ENCODE data around the gene RGMA.

The RGMA gene

GRCh38 chr15:93001156-93001555 lies 87.9 kb downstream of the RGMA start:
- Histone ChIP-seq H3K27me3 (replicated peaks; ENCODE audit: control insufficient read depth, insufficient read depth, low read length, poor library complexity, severe bottlenecking) (no peaks in the 10 kb centered on the region), H3K27ac (ENCODE audit: insufficient read depth, low read length, poor library complexity, severe bottlenecking) (no peak overlapping the region), H3K36me3 (ENCODE audit: control insufficient read depth, insufficient read depth, low read length) (peaks cover 91% of the 10 kb centered on the region), H3K4me3 (ENCODE audit: insufficient read depth, low read depth, low read length, poor library complexity, severe bottlenecking) (no peak overlapping the region), H3K9me3 (ENCODE audit: control insufficient read depth, low read length) (no peaks in the 10 kb centered on the region), H3K4me1 (ENCODE audit: control insufficient read depth, insufficient read depth, low read length, poor library complexity, severe bottlenecking) (no peaks in the 10 kb centered on the region)
- no peak for DNase-seq

- Histone ChIP-seq H3K9me3 (ENCODE audit: control insufficient read depth, low read length) (no peaks in the 10 kb centered on the region), H3K4me3 (ENCODE audit: insufficient read depth, low read depth, low read length, poor library complexity, severe bottlenecking) (no peak overlapping the region), H3K27me3 (replicated peaks; ENCODE audit: control insufficient read depth, insufficient read depth, low read length, poor library complexity, severe bottlenecking) (no peaks in the 10 kb centered on the region), H3K36me3 (ENCODE audit: control insufficient read depth, insufficient read depth, low read length) (peaks cover 89% of the 10 kb centered on the region), H3K4me1 (ENCODE audit: control insufficient read depth, insufficient read depth, low read length, poor library complexity, severe bottlenecking) (no peaks in the 10 kb centered on the region), H3K27ac (ENCODE audit: insufficient read depth, low read length, poor library complexity, severe bottlenecking) (no peak overlapping the region)
- no peak for DNase-seq
Measured at GRCh38 chr15:92997821-92998220, 91.2 kb downstream of the RGMA start.

- Histone ChIP-seq H3K9me3 (ENCODE audit: control insufficient read depth, low read length) (no peaks in the 10 kb centered on the region), H3K4me1 (ENCODE audit: control insufficient read depth, insufficient read depth, low read length, poor library complexity, severe bottlenecking) (no peaks in the 10 kb centered on the region), H3K27me3 (replicated peaks; ENCODE audit: control insufficient read depth, insufficient read depth, low read length, poor library complexity, severe bottlenecking) (no peaks in the 10 kb centered on the region), H3K36me3 (ENCODE audit: control insufficient read depth, insufficient read depth, low read length) (peaks cover 87% of the 10 kb centered on the region), H3K27ac (ENCODE audit: insufficient read depth, low read length, poor library complexity, severe bottlenecking) (no peak overlapping the region), H3K4me3 (ENCODE audit: insufficient read depth, low read depth, low read length, poor library complexity, severe bottlenecking) (no peak overlapping the region)
- DNase-seq, result no peak
Measured at GRCh38 chr15:92992720-92993119, 96.3 kb downstream of the RGMA start.

- Histone ChIP-seq H3K36me3 (ENCODE audit: control insufficient read depth, insufficient read depth, low read length) (peaks cover 92% of the 10 kb centered on the region), H3K27ac (ENCODE audit: insufficient read depth, low read length, poor library complexity, severe bottlenecking) (no peak overlapping the region), H3K4me3 (ENCODE audit: insufficient read depth, low read depth, low read length, poor library complexity, severe bottlenecking) (no peak overlapping the region), H3K9me3 (ENCODE audit: control insufficient read depth, low read length) (no peaks in the 10 kb centered on the region), H3K27me3 (replicated peaks; ENCODE audit: control insufficient read depth, insufficient read depth, low read length, poor library complexity, severe bottlenecking) (no peaks in the 10 kb centered on the region), H3K4me1 (ENCODE audit: control insufficient read depth, insufficient read depth, low read length, poor library complexity, severe bottlenecking) (no peaks in the 10 kb centered on the region)
- DNase-seq, result no peak
Measured at GRCh38 chr15:92990031-92990430, 99.0 kb downstream of the RGMA start.

- no peak overlapping the region for H3K27ac ChIP-seq (ENCODE audit: insufficient read depth, low read length, poor library complexity, severe bottlenecking)
- H3K4me3 ChIP-seq (ENCODE audit: insufficient read depth, low read depth, low read length, poor library complexity, severe bottlenecking), result no peak overlapping the region
- H3K9me3 ChIP-seq (ENCODE audit: control insufficient read depth, low read length), result no peaks in the 10 kb centered on the region
- peaks cover 92% of the 10 kb centered on the region for H3K36me3 ChIP-seq (ENCODE audit: control insufficient read depth, insufficient read depth, low read length)
- no peaks in the 10 kb centered on the region for H3K4me1 ChIP-seq (ENCODE audit: control insufficient read depth, insufficient read depth, low read length, poor library complexity, severe bottlenecking)
- no peaks in the 10 kb centered on the region for H3K27me3 ChIP-seq (replicated peaks; ENCODE audit: control insufficient read depth, insufficient read depth, low read length, poor library complexity, severe bottlenecking)
- DNase-seq, result no peak
Measured at GRCh38 chr15:92989470-92989869, 99.5 kb downstream of the RGMA start.
